Measurements from ENCODE around the gene SART1.
"Not testable (repeated sequence)": the region's sequence is repeated elsewhere in the genome, so short reads cannot be mapped to it uniquely, and the experiment has no call there.

Gene SART1

DNA sequence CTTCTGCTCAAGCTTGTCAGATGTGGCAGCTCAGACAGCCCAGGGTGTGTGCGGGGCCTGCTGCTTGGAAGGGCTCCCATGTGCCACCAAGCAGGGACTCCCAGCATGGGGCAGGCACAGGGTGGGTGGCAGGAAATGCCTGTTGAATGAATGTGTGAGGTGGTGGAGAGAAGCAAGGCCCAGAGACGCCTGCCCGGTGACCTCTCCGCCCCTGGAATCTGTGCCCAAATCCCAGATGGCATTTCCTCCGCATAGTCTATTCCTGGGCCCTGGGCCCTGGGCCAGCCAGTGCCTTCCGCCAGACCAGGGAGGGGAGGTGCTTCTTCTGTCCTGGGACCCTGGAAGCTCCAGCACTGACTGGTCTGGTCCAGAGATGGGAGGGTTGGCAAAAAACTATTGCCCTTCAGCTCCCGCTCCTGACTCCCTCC is 53.9 kb downstream of the SART1 start:
- no peak for DNase-seq

GRCh38 chr11:66015936-66016792 is 54.6 kb downstream of the SART1 start:
- no peak for DNase-seq

- no peak for DNase-seq
These were observed 55.3 kb downstream of the SART1 start for GRCh38 chr11:66016793-66017177.

DNA sequence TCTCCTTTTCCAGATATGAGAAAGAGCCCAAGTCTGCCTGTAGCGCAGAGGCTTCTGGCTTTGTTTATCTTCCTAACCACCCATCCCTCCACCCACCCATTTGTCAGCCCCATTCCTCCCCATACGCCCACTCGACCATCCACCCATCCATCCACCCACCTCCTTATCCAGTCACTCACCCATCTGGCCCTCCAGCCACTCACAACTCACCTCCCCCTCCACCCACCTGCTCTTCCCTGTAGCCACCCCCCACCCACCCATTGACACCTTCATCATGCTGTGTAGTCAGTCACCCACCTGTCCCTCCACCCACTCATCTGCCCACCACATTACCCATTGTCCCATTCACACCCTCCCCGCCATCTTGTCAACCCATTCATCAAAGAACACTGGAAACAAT is 55.8 kb downstream of the SART1 start:
- DNase-seq, result no peak

GRCh38 chr11:66020212-66020611 is 58.7 kb downstream of the SART1 start:
- no peak for DNase-seq

GRCh38 chr11:66020618-66021357 is 59.3 kb downstream of the SART1 start:
- DNase-seq, result peak in 1 of 51 donors; percentile 3

DNA sequence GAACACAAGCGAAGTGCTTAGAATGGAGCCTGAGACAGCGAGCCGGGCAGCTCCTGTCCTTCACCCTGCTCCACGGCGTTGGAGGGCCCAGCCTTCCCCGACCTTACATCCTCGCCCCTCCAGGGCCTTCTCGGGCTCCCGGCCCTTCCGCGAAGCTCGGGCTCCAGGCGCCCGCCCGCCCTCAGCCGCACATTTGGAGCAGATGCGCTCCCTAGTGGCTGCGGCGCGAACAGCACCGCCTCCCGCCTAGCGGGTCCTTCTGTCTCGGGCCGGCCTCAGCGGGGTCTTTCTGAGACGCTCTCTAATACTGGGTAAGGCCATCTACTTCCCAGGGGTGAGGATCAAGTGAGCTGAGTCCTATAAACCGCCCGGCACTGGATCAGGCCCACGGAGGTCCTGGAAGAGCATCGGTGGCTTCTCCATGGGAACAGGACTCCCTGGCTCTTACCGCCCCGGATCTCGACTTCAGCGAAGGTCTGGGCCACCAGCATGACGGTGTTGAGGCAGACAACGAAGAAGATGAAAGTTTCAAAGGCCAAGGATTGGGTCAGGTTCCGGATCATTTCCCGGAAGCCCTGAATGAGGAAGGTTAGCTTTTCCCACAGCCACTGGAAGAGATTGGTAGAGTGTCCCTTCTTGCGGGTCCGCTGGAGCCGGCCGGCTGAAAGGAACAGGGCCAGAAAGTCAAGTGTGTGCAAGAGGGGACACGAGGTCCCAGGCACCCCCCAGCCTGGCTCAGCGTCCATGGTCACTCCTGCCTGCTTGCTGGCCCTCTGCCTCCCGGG is 61.1 kb downstream of the SART1 start:
- DNase-seq, result peak in 39 of 51 donors; percentile 5 to 76 (median 31)

GRCh38 chr11:66023186-66023440 is 61.6 kb downstream of the SART1 start:
- DNase-seq, result not testable (repeated sequence)

DNA sequence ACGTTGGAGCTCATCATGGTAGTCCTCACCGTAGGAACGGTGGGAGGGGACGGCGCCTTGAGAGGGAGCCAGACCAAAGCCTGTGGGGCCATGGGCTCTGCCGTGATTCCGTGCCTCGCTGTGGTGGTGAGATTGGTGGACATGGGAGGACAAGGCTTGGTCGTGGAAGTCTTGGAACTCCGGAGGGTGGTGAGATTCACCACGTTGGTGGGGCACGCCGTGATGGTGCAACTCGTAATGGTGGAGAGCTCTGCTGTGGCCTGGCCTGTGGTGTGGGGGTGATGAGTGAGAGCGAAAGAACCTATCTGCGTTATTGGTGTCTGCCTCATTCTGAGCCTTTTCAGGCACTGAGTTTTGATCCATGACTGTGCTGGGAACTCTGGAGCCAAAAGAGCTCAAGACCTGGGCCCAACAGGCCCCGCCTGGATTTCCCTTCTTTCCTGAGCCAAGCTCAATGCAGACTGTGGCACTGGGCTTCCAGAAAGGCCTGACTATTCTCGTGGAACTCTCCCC is 64.5 kb downstream of the SART1 start, which contains the start of gene CATSPER1:
Gene CATSPER1 (minus strand): TSS at position 463 of the 513 bp plus-strand sequence. CDS start 100 bp downstream, at position 363.
- DNase-seq, result no peak
